Thyroid gland (tissue), 4 donors: ENCODE results near the gene RHO. TPM values are rescaled to one million over a fixed set of nuclear protein-coding genes. Genes with fewer than 3 reads are reported as not detected.
"Not testable (repeated sequence)": the region's sequence is repeated elsewhere in the genome, so short reads cannot be mapped to it uniquely, and the experiment has no call there.

Experiments
- DNase-seq, 2 donors: peaks; one replicate each; pipeline ENCODE4 v3.0.0-alpha.2; 2019
- H3K27ac ChIP-seq, 3 donors: fragments of 200-600 bp; sonication (generic); 1 replicate in 2 of 3; 2 replicates in 1 of 3; pipeline ENCODE4 v1.5.1; 2016 to 2019; ENCODE audit warnings: mild to moderate bottlenecking in 1 of 3, moderate library complexity in 1 of 3
- H3K27me3 ChIP-seq: fragments of 200-600 bp; sonication (generic); one replicate; pipeline ENCODE4 v1.5.1; 2019
- H3K36me3 ChIP-seq, 2 donors: fragments of 200-600 bp; sonication (generic); one replicate each; pipeline ENCODE4 v1.5.1; 2016 to 2019
- H3K4me1 ChIP-seq, 2 donors: fragments of 200-600 bp; sonication (generic); one replicate each; pipeline ENCODE4 v1.5.1; 2017 to 2019
- H3K4me3 ChIP-seq, 3 donors: fragments of 200-600 bp; sonication (generic); replicated peaks in 1 of 3; 1 replicate in 2 of 3; 2 replicates in 1 of 3; pipeline ENCODE4 v1.5.1; 2016; ENCODE audit warnings: mild to moderate bottlenecking in 1 of 3
- H3K9me3 ChIP-seq: fragments of 200-600 bp; sonication (generic); one replicate; pipeline ENCODE4 v1.5.1; 2017
- POLR2A ChIP-seq, 2 donors: fragments of 450-650 bp; IDR thresholded peaks; one replicate each; pipeline ENCODE4 v1.6.1; 2017; ENCODE audit warnings: antibody characterized with exemption in 2 of 2, mild to moderate bottlenecking in 2 of 2, moderate library complexity in 1 of 2
- WGBS, 2 donors: methylation state at CpG; one replicate each; pipeline ENCODE4 v1.1.5; 2017; 5-methylcytosine and 5-hydroxymethylcytosine counted together
- intact Hi-C: fragments of 100-400 bp; cut with DNase I; formaldehyde crosslinking; loops from one replicate; pipeline ENCODE4 v1.15.1; 2023
- total RNA-seq, 4 donors: library from RNA; depleted of rRNA; stranded (reverse); fragments of >200 nt; gene quantifications; one replicate each; pipeline ENCODE4 v1.2.3, GENCODE V29; 2016
- TF ChIP-seq, protein P1 (sequence below), 6 experiments: fragments of 200-600 bp in 3 of 6; fragments of 450-650 bp in 3 of 6; sonication (generic) in 3 of 6; IDR thresholded peaks; one replicate each; pipeline ENCODE4 v1.5.1; 2016 to 2019; ENCODE audit warnings: antibody characterized with exemption in 6 of 6, mild to moderate bottlenecking in 2 of 6, inconsistent platforms in 1 of 6, moderate library complexity in 1 of 6

RHO gene
- total RNA-seq, 4 donors from 2014 or later, result not detected

GRCh38 chr3:129485721-129486663 lies 42.4 kb upstream of the RHO start:
- no peak overlapping the region for H3K4me3 ChIP-seq
- no peaks in the 10 kb centered on the region for H3K27me3 ChIP-seq
- H3K9me3 ChIP-seq, result no peaks in the 10 kb centered on the region
- WGBS, 2 donors, result 62 to 71% methylated on average over 11 of the region's 11 CpGs
- no peak for TF ChIP-seq POLR2A (IDR thresholded peaks at IDR 0.05)
- TF ChIP-seq, protein P1, sequence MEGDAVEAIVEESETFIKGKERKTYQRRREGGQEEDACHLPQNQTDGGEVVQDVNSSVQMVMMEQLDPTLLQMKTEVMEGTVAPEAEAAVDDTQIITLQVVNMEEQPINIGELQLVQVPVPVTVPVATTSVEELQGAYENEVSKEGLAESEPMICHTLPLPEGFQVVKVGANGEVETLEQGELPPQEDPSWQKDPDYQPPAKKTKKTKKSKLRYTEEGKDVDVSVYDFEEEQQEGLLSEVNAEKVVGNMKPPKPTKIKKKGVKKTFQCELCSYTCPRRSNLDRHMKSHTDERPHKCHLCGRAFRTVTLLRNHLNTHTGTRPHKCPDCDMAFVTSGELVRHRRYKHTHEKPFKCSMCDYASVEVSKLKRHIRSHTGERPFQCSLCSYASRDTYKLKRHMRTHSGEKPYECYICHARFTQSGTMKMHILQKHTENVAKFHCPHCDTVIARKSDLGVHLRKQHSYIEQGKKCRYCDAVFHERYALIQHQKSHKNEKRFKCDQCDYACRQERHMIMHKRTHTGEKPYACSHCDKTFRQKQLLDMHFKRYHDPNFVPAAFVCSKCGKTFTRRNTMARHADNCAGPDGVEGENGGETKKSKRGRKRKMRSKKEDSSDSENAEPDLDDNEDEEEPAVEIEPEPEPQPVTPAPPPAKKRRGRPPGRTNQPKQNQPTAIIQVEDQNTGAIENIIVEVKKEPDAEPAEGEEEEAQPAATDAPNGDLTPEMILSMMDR (IDR thresholded peaks at IDR 0.05), result no peak
- peaks cover 5 to 10% of the 10 kb centered on the region in 2 donors for H3K36me3 ChIP-seq
- peaks cover 6 to 41% of the 10 kb centered on the region in 2 donors for H3K4me1 ChIP-seq
- DNase-seq, result peak; percentile 48 to 59
- intact Hi-C loops, result loop anchor here (10.0 kb wide), 1 partner anchor 339 kb away; no protein-coding TSS in a partner anchor
- H3K27ac ChIP-seq, result peak overlapping the region; percentile 1 to 66 (median 26)

DNA sequence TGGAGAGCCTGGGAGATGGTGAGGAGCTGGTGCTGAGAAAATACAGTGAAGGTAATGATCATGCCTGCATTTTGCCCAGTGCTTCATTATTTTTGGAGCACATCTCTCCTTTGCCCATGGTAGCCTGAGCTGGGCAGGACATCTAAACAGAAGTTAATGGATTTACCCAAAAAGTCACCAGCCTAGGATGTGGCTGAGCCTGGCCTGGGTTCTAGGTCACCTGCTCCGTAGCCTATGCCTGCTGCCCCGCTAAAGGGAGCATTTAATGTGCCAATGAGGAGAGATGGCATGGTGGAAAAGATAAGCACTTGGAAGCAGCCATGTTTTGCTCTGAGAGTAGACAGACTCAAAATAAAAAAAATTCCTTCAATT lies 41.8 kb upstream of the RHO start:
- WGBS, 2 donors, result 94 to 97% methylated on average over 2 of the region's 2 CpGs
- DNase-seq, result no peak
- Histone ChIP-seq H3K27ac (peak overlapping the region in 2 of 3 donors; percentile 26 to 66), H3K4me1 (peaks cover 6 to 36% of the 10 kb centered on the region in 2 donors), H3K4me3 (no peak overlapping the region), H3K27me3 (no peaks in the 10 kb centered on the region), H3K36me3 (peaks cover 5 to 8% of the 10 kb centered on the region in 2 donors), H3K9me3 (no peaks in the 10 kb centered on the region)
- no peak for TF ChIP-seq POLR2A (IDR thresholded peaks at IDR 0.05)
- TF ChIP-seq, protein P1 (IDR thresholded peaks at IDR 0.05), result no peak
- intact Hi-C loops, result loop anchor here (10.0 kb wide), 1 partner anchor 338 kb away; no protein-coding TSS in a partner anchor

DNA sequence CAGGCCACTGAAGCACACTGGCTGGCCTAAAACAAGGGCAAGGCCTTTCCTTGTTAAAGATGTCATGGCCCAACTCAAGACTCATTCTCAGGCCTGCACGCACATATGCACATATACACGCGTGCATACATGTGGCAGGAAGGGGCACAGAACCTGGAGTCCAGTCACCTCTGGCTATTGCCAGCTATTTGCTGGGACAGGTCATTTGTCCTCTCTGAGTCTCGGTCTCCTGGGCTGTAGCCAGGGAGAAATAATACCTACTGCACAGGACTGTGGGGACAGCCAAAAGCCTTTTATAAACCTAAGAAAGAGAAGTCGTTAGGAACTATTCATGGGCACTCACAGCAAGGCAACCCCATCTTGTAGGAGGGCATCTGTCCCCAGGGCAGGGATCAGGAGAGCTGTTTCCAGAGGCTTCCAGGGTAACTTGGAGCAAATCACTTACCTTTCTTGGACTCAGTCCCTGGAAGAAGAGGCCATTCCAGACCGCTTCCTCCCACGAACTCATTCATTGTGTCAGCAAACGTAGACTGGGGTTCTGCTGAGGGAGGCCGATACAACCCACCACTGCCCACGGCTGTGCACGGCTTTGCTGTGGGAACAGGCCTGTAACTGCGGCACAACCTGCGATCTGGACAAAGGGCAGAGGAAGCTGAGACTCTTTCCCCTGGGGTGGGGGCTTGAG lies 41.1 kb upstream of the RHO start:
- DNase-seq, result no peak
- WGBS, 2 donors, result 86 to 87% methylated on average over 13 of the region's 13 CpGs
- Histone ChIP-seq H3K27me3 (no peaks in the 10 kb centered on the region), H3K4me1 (peaks cover 6 to 29% of the 10 kb centered on the region in 2 donors), H3K9me3 (no peaks in the 10 kb centered on the region), H3K4me3 (no peak overlapping the region), H3K27ac (peak overlapping the region in 1 of 3 donors; percentile 66), H3K36me3 (peaks cover 5 to 9% of the 10 kb centered on the region in 2 donors)
- intact Hi-C loops, result loop anchor here (10.0 kb wide), 1 partner anchor 337 kb away; no protein-coding TSS in a partner anchor
- TF ChIP-seq POLR2A (IDR thresholded peaks at IDR 0.05), result no peak
- TF ChIP-seq, protein P1 (IDR thresholded peaks at IDR 0.05), result no peak

GRCh38 chr3:129487868-129488335 lies 40.5 kb upstream of the RHO start:
- peaks cover 5 to 10% of the 10 kb centered on the region in 2 donors for H3K36me3 ChIP-seq
- not testable (repeated sequence) for H3K27ac ChIP-seq

DNA sequence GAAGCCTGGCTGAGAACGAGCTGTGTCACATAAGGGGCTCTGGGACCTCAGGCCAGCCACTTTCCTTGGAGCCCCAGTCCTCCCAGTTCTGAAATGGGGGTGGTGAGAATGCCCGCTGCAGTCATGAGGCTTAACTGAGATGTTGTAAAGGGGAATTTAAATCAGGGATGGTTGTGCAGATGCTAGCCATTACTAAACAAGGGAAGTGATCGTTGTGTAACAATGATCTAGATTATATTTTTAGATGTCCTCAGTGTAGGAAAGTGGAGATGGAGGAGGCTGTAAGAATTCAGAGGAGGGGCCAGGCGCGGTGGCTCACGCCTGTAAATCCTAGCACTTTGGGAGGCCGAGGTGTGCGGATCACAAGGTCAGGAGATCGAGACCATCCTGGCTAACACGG lies 39.2 kb upstream of the RHO start:
- H3K4me1 ChIP-seq, result peaks cover 6 to 29% of the 10 kb centered on the region in 2 donors
- peaks cover 5 to 10% of the 10 kb centered on the region in 2 donors for H3K36me3 ChIP-seq
- H3K27ac ChIP-seq, H3K9me3 ChIP-seq, H3K27me3 ChIP-seq, H3K4me3 ChIP-seq, DNase-seq: not testable (repeated sequence)
- intact Hi-C loops, result loop anchor here (10.0 kb wide), 1 partner anchor 336 kb away; no protein-coding TSS in a partner anchor
- WGBS, 2 donors, result 89 to 94% methylated on average over 10 of the region's 10 CpGs

More at GRCh38 chr3:129487868-129488335, 40.5 kb upstream of the RHO start:
- H3K27me3 ChIP-seq, H3K9me3 ChIP-seq, H3K4me3 ChIP-seq, DNase-seq: not testable (repeated sequence)
- peaks cover 6 to 26% of the 10 kb centered on the region in 2 donors for H3K4me1 ChIP-seq
- intact Hi-C loops, result loop anchor here (10.0 kb wide), 1 partner anchor 337 kb away; no protein-coding TSS in a partner anchor
- WGBS, 2 donors, result 95 to 100% methylated on average over 4 of the region's 4 CpGs
